NCI-H748 (cell line): ENCODE measurements around the gene SLC44A5.
"Not testable (repeated sequence)": the region's sequence is repeated elsewhere in the genome, so short reads cannot be mapped to it uniquely, and the experiment has no call there.

ENCODE experiments used
- DNase-seq: peaks from one replicate; lab custom pipeline; 2025; ENCODE audit not compliant: unreplicated experiment; lab: John Stamatoyannopoulos, UW

SLC44A5 gene

GRCh38 chr1:75293270-75293669, 317.6 kb downstream of the SLC44A5 start:
- peak; percentile 92 for DNase-seq

- DNase-seq, result no peak
Observed at GRCh38 chr1:75292013-75292412, 318.9 kb downstream of the SLC44A5 start.

- no peak for DNase-seq
Observed at GRCh38 chr1:75276385-75276784, 334.5 kb downstream of the SLC44A5 start.

GRCh38 chr1:75275631-75276030, 335.3 kb downstream of the SLC44A5 start:
- no peak for DNase-seq

- DNase-seq, result no peak
Observed at GRCh38 chr1:75274920-75275506, 335.9 kb downstream of the SLC44A5 start.

- peak; percentile 49 for DNase-seq
Observed at GRCh38 chr1:75273110-75273509, 337.8 kb downstream of the SLC44A5 start.

- DNase-seq, result peak; percentile 73
Observed at GRCh38 chr1:75265792-75266191, 345.1 kb downstream of the SLC44A5 start.

GRCh38 chr1:75264112-75264511, 346.8 kb downstream of the SLC44A5 start:
- DNase-seq, result no peak

GRCh38 chr1:75263616-75264015, 347.3 kb downstream of the SLC44A5 start:
- not testable (repeated sequence) for DNase-seq

GRCh38 chr1:75261946-75262345, 349.0 kb downstream of the SLC44A5 start:
- DNase-seq, result not testable (repeated sequence)

- no peak for DNase-seq
Observed at GRCh38 chr1:75258351-75258750, 352.6 kb downstream of the SLC44A5 start.

- DNase-seq, result peak; percentile 5
Observed at GRCh38 chr1:75257424-75257823, 353.5 kb downstream of the SLC44A5 start.

- not testable (repeated sequence) for DNase-seq
Observed at GRCh38 chr1:75250114-75250513, 360.8 kb downstream of the SLC44A5 start.

- DNase-seq, result no peak
Observed at GRCh38 chr1:75245239-75245638, 365.7 kb downstream of the SLC44A5 start.

- no peak for DNase-seq
Observed at GRCh38 chr1:75243124-75243523, 367.8 kb downstream of the SLC44A5 start.

GRCh38 chr1:75237316-75237715, 373.6 kb downstream of the SLC44A5 start:
- no peak for DNase-seq

GRCh38 chr1:75234562-75234961, 376.4 kb downstream of the SLC44A5 start:
- DNase-seq, result no peak

- DNase-seq, result peak; percentile 65
Observed at GRCh38 chr1:75233302-75233929, 377.5 kb downstream of the SLC44A5 start.

- no peak for DNase-seq
Observed at GRCh38 chr1:75220072-75220471, 390.8 kb downstream of the SLC44A5 start.

- no peak for DNase-seq
Observed at GRCh38 chr1:75214017-75214416, 396.9 kb downstream of the SLC44A5 start.

- no peak for DNase-seq
Observed at GRCh38 chr1:75211648-75212047, 399.3 kb downstream of the SLC44A5 start.

- no peak for DNase-seq
Observed at GRCh38 chr1:75208862-75209261, 402.1 kb downstream of the SLC44A5 start.
